ENCODE data around the gene CCDC85A.

GRCh38 chr2:56262241-56262640 lies 78.5 kb downstream of the CCDC85A start:
- TF ChIP-seq CTCF (IDR thresholded peaks at IDR 0.05) (no peak), POLR2A (IDR thresholded peaks at IDR 0.05) (no peak)
